Stimulated activated CD4-positive, alpha-beta T cell treated with anti-CD3 and anti-CD28 coated beads, Interleukin-4, amount 100 ng/mL, for 48 hours (primary cell): ENCODE results near the gene SPSB4.
"Not testable (repeated sequence)": the region's sequence is repeated elsewhere in the genome, so short reads cannot be mapped to it uniquely, and the experiment has no call there.

ENCODE experiments used
- DNase-seq, 2 donors: peaks; one replicate each; pipeline ENCODE4 v3.0.0-alpha.2; 2020; ENCODE audit warnings: low read depth in 2 of 2

Gene SPSB4

GRCh38 chr3:141094790-141095545 lies 43.8 kb downstream of the SPSB4 start:
- no peak for DNase-seq

DNA sequence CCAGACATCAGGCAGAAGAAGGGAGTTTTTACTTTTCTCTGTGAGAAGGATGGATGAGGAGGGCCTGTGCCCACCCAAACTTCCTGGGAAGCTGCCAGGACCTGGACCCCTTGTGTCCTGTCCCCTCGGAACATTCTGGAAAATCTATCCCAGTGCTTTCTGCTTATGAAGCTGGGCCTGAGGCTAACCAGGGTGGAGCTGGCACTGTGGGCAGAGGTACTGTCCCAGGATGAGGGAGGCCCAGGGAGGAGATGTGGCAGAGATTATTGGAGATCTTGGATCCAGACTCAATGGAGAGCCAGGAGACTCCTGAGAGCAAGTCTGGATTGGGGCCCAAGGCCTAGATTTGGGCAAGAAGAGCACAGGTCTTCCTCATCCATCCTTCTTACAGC lies 44.4 kb downstream of the SPSB4 start:
- no peak for DNase-seq

DNA sequence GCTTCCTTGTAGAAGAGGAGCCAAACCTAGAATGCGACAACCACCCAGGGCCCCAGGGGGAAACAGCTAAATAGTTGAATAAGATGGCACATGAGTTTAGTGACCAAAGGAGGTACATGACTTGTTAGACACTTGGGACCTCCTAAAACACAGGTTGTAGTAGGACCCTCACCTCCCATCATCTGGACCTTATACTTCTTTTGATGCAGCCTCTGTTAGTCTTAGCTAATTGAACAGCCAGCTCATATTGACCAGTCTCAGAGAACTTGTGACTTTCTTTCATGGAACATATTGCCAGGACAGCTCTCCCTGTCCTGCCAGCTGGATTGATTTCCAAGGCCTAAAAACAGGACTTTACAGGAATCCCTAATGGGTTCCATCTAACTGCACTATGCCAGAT lies 45.0 kb downstream of the SPSB4 start:
- no peak for DNase-seq

- DNase-seq, result no peak
Measured at GRCh38 chr3:141096981-141097380, 45.8 kb downstream of the SPSB4 start.

DNA sequence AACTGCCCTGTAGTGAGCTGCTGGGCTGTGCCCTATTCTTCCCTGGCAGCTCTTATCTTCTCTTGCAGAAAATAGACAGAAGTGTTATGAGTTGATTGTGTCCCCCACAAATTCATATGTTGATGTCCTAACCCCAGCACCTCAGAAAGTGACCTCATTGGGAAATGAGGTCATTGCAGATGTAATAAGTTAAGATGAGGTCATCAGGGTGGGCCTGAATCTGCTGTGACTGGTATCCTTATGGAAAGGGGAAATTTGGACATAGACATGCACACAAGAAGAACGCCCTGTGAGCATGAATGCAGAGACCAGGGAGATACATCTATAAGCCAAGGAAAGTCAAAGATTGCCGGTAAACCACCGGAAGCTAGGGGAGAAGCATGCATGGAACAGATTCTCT lies 49.0 kb downstream of the SPSB4 start:
- no peak for DNase-seq

DNA sequence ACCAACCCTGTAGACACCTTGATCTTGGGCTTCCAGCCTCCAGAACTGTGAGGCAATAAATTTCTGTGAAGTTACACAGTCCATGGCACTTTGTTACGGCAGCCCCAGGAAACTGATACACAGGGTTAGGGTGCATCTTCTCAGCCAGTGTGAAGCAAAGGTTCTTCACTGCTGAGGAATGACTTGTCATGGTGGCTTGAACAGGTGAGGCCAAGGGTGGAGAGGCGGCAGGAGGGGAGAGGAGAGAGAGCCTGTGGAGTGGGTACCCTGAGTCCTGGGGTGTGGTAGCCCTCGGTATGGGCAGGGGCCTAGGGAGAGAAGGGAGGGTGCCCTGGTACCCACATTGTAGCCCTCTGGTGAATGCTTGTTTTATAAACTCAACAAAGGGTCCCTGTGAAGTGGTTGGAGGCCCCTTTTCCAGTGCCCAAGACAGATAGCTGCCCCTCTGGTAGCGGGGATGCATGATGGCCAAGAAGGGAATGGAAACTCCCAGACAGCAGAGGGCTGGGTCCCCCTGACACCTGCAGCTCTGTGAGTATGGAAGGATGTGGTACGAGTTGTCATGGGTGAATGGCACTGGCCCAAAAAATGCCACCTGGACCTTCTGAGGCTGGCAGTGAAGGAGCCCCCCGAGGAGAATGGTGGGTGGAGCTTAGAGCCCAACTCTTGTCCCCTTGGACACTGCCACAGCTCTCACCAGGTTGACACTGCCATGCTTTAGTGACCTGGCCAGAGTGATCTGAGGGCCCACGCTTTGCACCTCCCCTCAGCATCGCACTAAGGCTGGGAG lies 49.6 kb downstream of the SPSB4 start:
- no peak for DNase-seq

GRCh38 chr3:141102372-141102771 lies 51.2 kb downstream of the SPSB4 start:
- DNase-seq, result no peak

DNA sequence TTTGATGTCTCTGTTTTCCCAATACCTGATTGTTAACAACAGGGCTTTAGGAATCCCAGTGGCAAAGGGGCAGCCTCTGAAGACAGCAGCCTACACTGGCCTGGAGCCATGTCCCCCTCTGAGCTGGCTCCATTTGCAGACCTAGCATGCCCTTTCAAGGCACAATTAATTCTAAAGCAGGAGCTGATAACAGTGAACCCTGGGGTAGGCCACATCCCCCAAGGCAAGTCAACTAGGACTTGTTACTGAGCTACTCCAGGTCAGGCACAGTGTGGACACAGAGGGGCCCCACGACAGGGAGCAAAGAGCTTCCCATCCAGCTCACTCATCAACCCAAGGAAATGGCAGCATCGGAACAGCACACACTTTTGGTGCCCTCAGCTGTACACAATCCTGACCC lies 51.9 kb downstream of the SPSB4 start:
- DNase-seq, result no peak

- no peak for DNase-seq
Measured at GRCh38 chr3:141103503-141103902, 52.4 kb downstream of the SPSB4 start.

- no peak for DNase-seq
Measured at GRCh38 chr3:141104151-141104821, 53.1 kb downstream of the SPSB4 start.

DNA sequence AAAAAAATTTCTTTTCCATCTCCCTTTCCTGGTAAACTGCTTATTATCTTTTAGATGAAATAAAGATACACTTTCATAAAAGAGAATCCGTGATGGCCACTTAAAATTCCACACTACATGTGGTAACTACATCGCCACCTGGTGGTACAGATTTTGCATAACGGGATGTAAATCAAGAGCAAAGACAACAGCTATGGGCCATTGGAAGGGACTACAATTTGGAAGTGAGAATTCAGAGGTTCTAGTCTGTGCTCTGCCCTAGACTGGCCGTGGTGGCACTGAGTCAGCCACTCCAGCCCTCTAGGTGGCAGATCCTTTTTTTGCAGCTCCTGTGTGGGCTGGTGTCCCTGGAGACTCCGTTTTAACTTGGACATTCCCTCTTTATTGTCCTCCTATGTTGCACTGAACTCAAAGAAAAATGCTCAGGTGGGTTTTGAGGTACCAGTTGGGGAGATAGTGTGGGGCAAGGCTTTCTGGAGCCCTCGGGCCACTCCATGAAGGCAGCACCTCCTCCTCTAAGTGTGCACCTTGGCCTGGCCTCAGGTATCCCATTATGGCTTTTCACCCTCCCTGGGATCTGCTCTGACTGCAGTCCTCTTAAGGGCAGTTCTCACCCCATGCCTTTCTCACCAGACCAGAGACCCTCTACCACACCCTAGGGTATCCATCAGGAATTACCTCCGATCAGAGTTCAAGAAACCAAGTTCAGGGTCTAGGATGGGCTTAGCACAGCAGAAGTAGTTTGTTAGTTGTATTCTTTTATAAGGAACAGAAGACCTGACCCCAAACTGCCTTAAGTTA lies 54.9 kb downstream of the SPSB4 start:
- DNase-seq, result peak; percentile 50 to 51

DNA sequence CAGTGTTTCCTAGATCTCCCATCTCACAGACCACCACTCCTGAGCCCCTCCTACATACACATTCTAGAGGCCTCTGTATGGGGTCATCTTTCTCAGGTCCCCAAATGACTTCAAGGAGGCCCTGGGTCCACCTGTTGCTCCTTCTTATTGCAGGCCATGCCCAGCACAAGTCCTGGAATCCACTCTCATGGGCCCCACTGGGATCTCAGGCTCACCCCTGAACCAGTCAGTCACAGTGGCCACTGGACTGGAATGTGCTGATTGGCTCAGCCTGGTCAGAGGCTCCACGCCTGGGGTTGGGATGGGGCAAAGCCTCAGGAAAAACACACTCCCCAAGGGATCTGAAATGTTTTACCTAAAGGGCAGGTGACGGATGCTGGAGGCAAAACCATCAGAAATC lies 55.7 kb downstream of the SPSB4 start:
- DNase-seq, result no peak

GRCh38 chr3:141108039-141108438 lies 56.9 kb downstream of the SPSB4 start:
- DNase-seq, result no peak

DNA sequence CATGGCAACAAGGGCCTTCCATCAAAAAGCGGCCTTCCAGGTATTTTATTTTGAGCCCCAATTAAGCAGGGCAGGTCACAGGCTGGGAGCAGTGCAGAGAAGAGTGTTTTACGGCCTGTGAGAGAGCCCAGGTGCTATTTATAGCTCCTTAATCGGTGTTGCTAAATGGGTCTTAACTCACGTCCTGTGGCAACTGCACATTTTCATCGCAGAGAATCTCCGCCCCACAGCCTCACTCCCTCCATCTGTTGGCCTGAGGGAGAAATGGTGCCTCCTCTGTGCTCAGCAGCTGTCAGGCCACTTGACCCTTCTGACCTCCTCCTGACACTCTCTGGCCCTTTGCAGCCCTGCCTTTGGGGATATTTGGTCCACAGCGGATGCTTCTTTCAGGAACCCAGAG lies 58.6 kb downstream of the SPSB4 start:
- DNase-seq, result no peak

GRCh38 chr3:141110322-141110721 lies 59.2 kb downstream of the SPSB4 start:
- DNase-seq, result no peak

GRCh38 chr3:141111364-141112155 lies 60.4 kb downstream of the SPSB4 start:
- DNase-seq, result no peak

GRCh38 chr3:141112686-141113297 lies 61.6 kb downstream of the SPSB4 start:
- no peak for DNase-seq

DNA sequence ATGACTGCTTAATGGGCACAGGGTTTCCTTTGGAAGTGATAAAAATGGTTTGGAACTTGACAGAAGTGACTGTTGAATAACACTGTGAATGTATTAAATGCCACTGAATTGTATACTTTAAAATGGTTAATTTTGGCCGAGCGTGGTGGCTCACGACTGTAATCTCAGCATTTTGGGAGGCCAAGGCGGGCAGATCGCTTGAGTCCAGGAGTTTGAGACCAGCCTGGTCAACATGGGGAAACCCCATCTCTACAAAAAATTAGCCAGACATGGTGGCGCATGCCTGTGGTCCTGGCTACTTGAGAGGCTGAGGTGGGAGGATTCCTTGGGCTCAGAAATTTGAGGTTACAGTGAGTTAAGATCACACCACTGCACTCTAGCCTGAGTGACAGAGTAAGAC lies 62.5 kb downstream of the SPSB4 start:
- not testable (repeated sequence) for DNase-seq

DNA sequence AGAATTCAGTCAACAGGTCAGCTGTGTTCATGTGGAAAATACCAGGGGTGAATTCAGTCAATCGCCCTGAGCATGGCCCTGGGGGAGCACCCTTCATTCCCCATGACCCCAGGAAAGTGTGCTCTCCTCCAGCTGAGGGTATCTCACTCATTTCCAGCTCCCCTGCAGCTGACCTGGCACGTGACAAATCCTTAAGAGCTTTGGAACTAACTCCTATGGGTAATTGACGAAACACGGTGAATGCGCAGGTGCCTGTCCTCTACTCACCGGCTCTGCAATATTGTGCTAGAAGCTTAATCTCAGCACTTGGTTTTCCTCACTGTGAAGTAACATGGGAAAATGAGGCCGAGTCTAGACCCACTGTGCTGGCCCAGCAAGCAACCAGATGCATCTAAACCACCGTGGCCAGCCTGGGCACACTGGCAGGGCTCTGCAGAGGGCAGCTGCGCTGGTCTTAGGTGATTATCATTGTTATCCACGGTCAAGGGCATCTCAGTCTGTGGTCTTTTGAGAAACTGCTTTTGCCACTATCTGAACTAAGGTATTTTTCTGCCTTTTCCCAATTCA lies 63.1 kb downstream of the SPSB4 start:
- DNase-seq, result no peak

DNA sequence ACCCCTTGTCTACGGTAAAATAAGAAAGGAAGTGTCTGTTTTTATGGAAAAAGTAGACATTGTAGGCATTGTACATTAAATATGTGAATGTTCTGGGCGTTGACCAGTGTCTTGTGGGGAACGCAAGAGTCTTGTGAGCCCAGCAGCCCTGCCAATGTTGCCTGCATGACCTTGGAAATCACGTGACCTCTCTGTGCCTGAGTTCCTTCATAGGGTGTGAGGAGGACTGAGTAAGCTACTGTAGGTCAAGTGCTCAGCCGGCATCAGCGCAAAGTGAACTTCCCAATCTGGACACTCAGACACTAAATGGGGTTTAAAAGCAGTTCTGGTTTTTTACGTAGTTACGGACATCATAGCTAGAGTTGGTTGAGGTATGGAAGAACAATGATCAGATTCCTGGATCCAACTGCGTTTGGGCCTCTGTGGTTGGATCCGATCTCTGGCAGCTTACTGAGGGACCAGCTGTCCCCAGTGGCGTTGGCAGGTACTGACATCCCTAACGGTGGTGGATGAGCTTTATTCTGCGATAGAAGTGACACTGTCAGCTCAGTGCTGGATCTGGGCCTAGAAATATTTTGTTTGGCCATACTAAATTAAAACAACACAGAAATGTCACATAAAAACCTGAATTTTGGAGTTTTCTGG lies 63.8 kb downstream of the SPSB4 start:
- no peak for DNase-seq
